ENCODE results near the gene EMCN.
"Not testable (repeated sequence)": the region's sequence is repeated elsewhere in the genome, so short reads cannot be mapped to it uniquely, and the experiment has no call there.

EMCN gene

DNA sequence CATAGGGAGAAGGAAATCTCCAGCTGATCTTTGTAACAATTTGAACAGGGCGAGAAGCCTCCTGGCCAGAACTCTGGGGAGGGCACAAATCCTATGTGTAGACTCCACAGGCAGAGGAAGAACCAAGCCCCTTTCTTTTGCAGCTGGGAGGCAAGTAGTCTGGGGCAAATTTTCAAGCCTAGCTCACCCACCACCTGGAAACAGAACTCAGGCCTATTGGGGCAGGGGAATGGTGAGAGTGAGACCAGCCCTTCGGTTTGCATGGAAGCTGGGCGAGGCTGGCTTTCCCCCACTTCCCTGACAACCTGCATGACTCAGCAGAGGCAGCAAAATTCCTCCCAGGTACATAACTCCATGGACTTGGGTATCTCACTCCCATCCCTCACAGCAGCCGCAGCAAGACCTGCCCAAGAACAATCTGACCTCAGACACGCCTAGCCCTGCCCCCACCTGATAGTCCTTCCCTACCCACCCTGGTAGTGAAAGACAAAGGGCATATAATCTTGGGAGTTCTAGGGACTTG, 138.2 kb downstream of the EMCN start:
- no peak for DNase-seq (ENCODE audit: low read depth)

DNA sequence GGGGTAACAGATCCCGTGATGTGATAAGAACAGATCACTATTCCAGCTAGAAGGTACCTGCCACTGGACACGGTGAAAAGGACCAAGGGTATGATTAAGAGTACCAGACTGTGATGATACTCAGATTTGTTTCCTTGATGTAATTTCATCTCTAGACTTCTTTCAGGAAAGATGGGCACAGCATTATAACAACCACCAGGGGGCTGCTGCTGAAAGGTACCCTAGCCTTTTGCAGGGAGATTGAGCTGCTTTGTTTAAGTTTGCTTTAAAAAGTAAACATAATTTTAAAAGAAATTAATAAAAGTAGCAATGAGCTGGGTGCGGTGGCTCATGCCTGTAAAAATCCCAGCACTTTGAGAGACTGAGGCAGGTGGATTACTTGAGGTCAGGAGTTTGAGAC, 145.4 kb downstream of the EMCN start:
- DNase-seq (ENCODE audit: low read depth) = no peak

DNA sequence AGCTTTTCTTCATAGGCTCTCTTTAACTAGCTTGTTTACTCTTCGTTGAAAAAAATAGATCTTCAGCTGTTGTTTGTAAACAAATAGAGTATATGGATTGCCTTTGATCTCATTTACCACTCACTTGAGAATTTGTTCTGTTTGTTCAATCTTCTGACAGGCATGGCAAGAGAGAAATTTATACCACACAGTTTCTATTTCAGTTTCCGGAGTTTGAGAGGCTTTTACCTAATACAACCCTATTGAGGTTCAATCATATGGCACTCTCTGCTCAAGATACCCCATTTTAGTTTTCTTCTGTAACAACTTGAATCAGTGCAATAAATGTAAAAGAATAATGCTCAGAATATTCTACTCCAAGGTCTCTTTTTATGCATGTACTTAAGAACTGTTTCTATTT, 148.0 kb downstream of the EMCN start:
- no peak for DNase-seq (ENCODE audit: low read depth)

DNA sequence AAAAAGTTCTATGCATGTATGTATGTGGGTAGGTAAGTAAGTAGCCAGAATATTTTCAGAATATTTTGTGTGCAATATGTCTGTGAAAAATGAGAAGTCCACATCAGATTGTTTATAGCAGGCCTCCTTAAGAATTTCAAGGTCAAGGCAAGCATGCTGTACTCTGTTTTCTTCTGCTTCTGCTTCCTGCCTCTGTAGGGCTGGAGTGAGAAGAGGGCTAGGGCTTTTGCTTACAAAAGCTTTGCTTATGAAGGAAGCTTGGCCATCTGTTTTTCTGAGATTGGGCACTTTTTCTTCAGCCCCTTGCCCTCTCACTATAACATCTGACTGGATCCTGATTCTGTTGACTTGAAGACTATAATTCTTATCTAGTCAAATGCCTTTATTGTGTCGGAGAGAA, 150.4 kb downstream of the EMCN start:
- peak; percentile 13 for DNase-seq (ENCODE audit: low read depth)

DNA sequence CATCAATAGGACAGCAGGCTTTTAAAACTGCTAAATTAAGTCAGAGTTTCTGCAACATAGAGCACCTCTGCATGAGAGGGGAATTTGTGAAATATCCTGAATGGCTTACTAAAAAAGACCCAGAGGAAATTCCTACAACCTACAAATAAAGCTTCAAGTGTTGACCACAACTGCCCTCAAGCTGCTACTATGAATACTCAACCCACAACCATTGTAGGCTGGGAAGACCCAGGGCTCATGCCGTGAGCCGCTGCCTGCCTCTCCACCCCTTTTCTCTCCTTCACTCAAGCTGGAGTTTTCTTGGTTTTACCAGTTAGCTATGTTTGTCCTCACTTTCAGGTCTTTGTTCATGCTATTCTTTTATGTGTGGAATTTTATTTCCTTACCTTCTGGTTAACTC, 151.6 kb downstream of the EMCN start:
- peak; percentile 11 for DNase-seq (ENCODE audit: low read depth)

DNA sequence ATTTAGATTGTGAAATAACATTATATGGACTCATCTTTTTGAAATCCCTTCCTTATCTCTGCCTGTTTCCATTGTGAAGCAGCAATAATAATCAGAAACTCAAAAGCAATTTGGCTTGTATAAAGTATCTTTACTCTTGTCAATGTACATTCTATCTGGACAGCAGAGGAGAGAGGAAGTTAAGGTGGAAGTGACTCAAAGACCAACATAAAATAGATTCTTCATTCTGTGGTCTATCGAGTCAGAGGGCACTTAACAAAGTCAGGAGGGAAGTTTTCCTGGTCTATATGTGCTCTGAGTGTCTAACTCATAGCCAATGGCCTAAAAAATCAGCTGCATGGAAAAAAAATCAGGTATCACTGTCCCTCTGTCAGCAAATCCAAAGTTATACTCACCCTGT, 155.5 kb downstream of the EMCN start:
- peak; percentile 11 for DNase-seq (ENCODE audit: low read depth)

DNA sequence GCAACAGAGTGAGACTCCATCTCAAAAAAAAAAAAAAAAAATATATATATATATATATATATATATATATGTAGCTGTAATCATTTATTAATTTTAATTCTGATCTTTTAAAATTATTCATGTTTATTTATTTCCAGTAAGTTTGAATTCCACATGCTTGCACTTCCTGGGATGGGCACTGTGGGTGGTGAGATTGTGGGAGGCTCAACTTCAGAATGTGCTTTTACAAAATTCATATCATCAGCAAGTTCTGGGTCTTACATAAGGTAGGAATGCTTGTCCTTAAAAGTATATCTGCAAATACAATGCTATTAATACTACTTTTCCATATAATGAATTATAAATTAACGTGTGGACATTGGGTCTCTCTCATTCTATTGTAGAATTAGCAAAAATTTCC, 156.5 kb downstream of the EMCN start:
- no peak for DNase-seq (ENCODE audit: low read depth)

DNA sequence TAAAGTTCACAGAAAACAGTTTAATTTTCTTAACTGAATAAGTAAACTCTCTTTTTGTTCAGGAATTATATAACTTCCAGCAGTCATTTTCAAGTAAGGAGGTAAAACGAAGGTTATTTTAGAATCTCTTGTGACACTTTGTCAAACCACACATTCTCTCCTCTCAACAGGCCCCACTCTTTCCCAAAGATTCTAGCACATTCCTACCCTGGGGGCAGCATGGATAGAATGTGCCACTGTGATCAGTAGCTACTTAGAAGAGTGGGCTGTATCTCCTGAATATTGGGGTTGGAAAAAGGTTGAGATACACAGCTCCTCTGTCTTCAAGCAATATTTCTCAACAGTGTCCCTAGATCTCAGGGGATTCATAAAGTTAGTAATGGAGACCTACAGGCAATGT, 157.6 kb downstream of the EMCN start:
- DNase-seq (ENCODE audit: low read depth) = no peak

DNA sequence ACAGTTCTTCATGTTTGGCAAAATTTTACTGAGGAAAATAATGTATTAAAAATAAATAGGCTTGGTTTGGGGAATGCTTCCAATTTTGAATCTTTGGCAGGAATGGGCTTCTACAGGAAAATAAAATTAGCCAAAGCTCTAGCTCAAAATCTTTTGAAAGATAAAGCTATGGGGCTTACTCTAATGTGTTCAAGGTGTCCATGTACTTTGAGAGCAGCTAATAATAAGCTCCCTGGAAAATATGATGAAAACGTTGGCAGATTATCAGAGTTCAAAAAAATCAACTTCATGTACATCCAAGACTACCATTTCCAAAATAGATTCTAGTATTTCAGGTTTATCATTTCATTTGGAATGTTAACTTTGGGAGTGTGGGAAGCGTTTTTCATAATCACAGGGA, 158.4 kb downstream of the EMCN start:
- DNase-seq (ENCODE audit: low read depth) = no peak

DNA sequence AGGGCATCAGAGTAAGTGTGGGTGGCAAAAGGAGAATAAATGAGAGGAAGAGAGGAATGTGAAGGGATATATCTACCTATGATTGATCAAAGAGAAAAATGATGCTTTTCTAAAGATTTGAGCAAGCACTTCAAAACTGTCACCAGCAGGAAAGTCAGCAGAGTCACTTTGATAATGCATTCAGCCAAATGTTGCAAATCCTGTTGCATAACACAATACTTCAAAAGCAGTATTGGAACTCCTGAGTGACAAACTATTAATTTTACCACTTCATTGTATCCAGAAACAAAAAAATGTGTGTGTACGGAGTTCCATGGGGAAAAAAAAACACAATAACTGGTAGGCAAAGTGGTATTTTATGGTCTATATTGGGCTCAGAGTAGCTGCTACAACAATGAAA, 160.3 kb downstream of the EMCN start:
- DNase-seq (ENCODE audit: low read depth) = no peak

DNA sequence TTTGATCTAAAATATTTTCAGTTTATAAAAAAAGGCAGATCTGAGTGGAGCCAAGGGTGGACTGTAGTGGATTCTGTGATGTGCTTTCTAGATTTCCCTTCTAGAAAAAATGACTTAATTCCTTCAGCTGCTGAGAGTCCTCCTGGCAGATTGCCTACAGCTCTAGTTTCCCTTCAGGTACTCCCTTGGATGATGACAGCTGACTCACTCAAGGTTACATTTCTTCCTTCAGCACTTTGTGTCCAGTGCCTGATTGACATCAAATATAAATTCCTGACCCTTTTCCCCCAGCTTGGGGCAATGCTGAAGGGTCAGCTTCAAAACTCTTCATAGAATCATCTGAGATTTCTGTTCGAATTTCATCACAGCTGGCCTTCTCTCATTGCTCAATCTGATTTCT, 161.7 kb downstream of the EMCN start:
- no peak for DNase-seq (ENCODE audit: low read depth)

DNA sequence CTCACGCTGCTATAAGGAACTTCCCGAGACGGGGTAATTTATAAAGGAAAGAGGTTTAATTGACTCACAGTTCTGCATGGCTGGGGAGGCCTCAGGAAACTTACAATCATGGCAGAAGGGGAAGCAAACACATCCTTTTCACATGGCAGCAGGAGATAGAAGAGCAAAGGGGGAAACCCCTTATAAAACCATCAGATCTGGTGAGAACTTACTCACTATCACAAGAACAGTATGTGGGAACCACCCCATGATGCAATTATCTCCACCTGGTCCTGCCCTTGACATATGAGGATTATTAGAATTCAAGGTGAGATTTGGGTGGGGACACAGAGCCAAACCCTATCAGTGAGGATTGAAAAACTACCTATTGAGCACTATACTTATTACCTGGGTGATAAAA, 165.5 kb downstream of the EMCN start:
- DNase-seq (ENCODE audit: low read depth) = not testable (repeated sequence)

DNA sequence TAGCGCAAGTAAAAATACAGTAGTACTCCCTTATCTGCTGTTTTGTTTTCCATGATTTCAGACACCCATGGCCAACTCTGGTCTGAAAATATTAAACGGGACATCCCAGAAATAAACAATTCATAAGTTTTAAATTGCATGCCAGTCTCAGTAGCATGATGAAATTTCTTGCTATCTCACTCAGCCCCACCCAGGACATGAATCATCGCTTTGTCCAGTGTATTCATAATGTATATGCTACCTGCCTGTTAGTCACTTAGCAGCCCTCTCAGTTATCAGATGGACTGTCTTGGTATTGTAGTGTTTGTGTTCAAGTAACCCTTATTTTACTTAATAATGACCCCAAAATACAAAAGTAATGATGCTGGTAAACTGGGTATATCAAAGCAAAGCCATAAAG, 169.3 kb downstream of the EMCN start:
- DNase-seq (ENCODE audit: low read depth) = peak; percentile 55

DNA sequence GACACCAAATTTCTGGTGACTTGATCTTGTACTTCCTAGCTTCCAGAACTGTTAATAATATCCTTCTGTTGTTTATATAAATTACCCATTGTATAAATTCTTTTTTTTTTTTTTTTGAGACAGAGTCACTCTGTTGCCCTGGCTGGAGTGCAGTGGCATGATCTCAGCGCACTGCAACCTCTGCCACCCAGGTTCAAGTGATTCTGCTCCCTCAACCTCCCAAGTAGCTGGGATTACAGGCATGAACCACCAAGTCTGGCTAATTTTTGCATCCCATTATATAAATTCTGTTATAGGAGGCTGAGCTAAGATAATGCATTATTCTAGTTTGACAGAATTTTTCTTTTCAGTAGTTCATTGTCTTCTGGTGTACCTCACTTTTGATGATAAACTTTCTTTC, 170.6 kb downstream of the EMCN start:
- no peak for DNase-seq (ENCODE audit: low read depth)

DNA sequence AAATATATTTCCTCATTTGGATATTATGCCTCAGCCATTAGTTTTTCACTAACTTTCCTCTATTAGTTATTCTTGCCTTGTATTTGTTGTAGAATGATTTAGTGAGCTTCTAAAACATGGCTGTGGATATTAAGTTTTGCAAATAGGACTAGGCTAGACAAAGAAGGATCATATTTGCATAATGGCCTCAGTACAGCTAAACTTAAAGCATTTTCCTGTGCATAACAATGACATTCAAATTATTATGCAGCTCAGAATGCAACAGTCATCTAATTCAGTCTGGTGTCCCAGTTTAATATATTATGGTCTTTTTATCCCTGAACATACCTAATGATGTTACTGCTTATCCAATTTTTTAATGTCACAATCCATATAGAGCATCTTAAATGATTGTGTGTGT, 172.2 kb downstream of the EMCN start:
- DNase-seq (ENCODE audit: low read depth) = no peak
